Vagina (tissue), 2 donors: Measurements from ENCODE around the gene GRAMD1B.

Experiments used
- POLR2A ChIP-seq, 2 donors: fragments of 450-650 bp; IDR thresholded peaks; one replicate each; pipeline ENCODE4 v1.6.1; 2017; ENCODE audit warnings: antibody characterized with exemption in 2 of 2, mild to moderate bottlenecking in 2 of 2, moderate library complexity in 2 of 2
- TF ChIP-seq, protein P1 (sequence below), 3 experiments: fragments of 450-650 bp in 2 of 3; fragments of 200-600 bp in 1 of 3; sonication (generic) in 1 of 3; IDR thresholded peaks; one replicate each; pipeline ENCODE4 v1.5.1; 2017 to 2019; ENCODE audit warnings: antibody characterized with exemption in 3 of 3, mild to moderate bottlenecking in 2 of 3, moderate library complexity in 2 of 3

DNA sequence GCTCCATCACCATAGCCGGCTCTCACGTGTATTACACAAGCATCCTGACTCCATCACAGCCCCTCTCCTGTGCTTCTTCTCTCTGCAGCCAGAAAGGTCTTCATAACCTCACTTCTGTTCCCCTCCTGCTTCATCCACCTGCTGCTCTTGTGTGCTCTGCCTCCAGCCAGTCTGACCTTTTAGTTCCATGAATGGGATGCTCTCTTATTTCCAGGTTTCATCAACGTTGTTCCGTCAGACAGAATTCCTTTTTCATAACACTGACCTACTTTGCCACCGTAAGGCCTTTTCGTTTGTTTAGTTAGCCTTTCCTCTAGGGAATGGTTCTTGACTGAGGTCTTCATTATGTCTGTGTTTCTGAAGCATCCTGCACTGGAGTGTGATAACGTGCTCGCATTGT is 18.8 kb downstream of the GRAMD1B start:
- TF ChIP-seq, protein P1, sequence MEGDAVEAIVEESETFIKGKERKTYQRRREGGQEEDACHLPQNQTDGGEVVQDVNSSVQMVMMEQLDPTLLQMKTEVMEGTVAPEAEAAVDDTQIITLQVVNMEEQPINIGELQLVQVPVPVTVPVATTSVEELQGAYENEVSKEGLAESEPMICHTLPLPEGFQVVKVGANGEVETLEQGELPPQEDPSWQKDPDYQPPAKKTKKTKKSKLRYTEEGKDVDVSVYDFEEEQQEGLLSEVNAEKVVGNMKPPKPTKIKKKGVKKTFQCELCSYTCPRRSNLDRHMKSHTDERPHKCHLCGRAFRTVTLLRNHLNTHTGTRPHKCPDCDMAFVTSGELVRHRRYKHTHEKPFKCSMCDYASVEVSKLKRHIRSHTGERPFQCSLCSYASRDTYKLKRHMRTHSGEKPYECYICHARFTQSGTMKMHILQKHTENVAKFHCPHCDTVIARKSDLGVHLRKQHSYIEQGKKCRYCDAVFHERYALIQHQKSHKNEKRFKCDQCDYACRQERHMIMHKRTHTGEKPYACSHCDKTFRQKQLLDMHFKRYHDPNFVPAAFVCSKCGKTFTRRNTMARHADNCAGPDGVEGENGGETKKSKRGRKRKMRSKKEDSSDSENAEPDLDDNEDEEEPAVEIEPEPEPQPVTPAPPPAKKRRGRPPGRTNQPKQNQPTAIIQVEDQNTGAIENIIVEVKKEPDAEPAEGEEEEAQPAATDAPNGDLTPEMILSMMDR (IDR thresholded peaks at IDR 0.05) = no peak
- TF ChIP-seq POLR2A (IDR thresholded peaks at IDR 0.05) = no peak
